GM12864 (cell line): ENCODE measurements around the gene CCDC192.

ENCODE experiments used
- DNase-seq: peaks from one replicate; pipeline ENCODE4 v3.0.0-alpha.2; 2011; ENCODE audit warnings: low read depth
- H3K4me3 ChIP-seq: 2 replicates; pipeline ENCODE4 v1.5.1; 2011; ENCODE audit warnings: mild to moderate bottlenecking, low read depth, low read length, control low read depth
- TF ChIP-seq, protein P1 (sequence below): IDR thresholded peaks from 2 replicates; pipeline ENCODE4 v1.5.1; 2011; ENCODE audit warnings: low read depth, mild to moderate bottlenecking, moderate library complexity, low read length, control low read depth, inconsistent platforms; ENCODE audit errors: missing control alignments

Gene CCDC192

DNA sequence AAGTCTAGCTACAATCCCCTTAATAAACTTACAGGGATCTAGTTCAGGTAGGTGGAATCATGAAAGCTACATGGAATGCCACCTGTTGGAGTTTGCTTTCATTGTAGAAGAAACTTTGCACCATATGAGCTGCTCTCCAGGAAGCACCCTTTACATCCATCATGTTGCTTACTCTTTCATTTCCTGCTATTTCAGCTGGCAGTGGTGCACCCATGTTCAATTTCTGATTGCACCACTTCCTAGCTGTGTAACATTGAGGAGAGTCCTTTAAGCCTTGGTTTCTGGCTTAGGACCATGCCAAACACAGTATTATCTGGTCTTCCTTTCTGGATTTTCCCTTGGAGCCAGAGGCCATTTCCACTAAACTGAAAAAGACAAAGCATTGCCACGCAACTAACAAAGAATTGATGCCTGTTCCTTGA is 257.1 kb downstream of the CCDC192 start:
- no peak for DNase-seq
- H3K4me3 ChIP-seq = no peak overlapping the region
- TF ChIP-seq, protein P1, sequence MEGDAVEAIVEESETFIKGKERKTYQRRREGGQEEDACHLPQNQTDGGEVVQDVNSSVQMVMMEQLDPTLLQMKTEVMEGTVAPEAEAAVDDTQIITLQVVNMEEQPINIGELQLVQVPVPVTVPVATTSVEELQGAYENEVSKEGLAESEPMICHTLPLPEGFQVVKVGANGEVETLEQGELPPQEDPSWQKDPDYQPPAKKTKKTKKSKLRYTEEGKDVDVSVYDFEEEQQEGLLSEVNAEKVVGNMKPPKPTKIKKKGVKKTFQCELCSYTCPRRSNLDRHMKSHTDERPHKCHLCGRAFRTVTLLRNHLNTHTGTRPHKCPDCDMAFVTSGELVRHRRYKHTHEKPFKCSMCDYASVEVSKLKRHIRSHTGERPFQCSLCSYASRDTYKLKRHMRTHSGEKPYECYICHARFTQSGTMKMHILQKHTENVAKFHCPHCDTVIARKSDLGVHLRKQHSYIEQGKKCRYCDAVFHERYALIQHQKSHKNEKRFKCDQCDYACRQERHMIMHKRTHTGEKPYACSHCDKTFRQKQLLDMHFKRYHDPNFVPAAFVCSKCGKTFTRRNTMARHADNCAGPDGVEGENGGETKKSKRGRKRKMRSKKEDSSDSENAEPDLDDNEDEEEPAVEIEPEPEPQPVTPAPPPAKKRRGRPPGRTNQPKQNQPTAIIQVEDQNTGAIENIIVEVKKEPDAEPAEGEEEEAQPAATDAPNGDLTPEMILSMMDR = no peak

DNA sequence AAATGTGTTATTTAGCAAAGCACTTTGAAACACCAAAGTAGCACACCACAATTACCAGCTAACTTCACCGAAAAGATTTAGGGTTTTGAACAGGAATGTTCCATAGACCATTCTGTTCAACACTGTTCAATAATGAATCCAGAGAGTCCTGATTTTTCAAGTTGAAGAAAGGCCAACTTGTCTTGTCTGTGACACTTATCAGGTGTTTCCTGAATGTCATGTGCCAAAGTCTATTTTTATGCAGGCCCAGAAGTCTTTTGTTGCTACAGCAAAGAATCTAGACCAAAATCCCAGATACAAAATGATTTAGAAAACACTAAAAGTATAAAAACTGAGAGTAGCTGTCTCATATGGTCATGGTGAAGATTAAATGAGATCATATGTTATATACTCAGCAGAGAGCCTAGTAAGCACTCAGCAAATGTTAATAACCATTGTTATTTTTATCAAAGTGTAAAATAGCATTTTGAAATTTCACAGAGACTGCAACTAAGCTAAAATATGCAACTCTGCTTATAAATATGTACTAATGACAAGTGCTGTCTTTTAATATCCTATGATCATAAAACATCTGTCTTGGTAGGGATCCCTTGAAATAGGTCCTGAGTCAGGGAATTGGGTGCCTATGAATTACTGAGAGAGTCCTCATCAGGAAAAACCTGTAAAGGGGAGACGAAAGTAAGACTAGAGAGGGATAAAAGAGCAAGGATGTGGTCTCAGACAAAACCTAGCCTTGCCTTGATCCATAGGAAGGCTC is 258.0 kb downstream of the CCDC192 start:
- TF ChIP-seq, protein P1 = no peak
- no peak overlapping the region for H3K4me3 ChIP-seq
- DNase-seq = no peak

DNA sequence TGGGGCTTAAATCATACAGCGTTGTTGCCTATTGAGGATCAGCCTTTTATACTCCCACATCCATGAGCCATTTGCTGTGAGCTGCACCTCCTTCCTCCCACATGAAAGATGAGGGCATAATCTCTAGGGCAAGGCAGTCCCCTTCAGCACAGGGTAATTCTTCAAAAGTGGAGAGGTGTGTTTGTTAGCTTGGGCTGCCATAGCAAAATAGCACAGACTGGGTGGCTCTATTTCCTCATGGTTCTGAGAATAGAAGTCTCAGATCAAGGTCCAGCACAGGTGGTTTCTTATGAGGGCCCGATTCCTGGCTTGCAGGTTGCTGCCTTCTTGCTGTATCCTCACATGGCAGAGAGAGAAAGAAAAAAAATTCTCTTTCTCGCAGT is 258.6 kb downstream of the CCDC192 start:
- DNase-seq = no peak
- H3K4me3 ChIP-seq = no peak overlapping the region
- TF ChIP-seq, protein P1 = no peak

DNA sequence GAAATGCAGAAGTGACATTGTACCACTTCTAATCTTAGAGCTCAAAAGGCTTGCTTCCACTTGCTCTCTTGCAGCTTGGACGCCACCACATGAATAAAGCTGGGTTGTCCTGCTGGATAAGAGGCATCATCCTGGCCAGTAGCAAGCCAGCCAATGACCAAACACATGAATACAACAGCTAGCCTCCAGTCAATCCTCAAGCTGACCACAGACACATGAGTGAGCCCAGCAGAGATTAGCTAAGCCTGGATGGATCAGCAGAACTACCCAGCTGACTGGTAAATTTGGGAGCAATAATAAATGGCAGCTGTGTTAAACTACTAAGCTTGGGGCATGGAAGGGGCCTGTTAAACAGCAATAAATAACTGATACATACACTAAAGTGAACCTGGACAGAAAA is 259.3 kb downstream of the CCDC192 start:
- TF ChIP-seq, protein P1 = no peak
- no peak overlapping the region for H3K4me3 ChIP-seq
- no peak for DNase-seq

DNA sequence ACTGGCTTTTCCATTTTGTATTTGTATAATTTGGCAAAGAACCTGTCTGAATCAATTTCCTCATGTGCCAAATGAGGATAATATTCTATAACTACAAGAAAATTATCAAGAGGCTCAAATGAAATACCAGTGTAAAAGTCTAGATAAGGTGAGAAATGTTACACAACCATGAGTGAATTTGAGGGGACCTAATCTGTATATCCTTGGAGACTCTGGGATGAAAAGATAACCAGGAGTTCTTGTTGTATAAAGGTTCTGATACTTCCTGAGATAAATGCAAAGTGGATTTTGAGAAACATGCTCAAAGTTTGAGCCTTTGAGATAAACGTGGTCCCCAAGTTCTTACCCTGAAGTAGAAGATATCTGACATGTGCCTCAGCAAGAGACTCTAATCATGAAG is 260.0 kb downstream of the CCDC192 start:
- H3K4me3 ChIP-seq = no peak overlapping the region
- no peak for DNase-seq
- TF ChIP-seq, protein P1 = no peak

DNA sequence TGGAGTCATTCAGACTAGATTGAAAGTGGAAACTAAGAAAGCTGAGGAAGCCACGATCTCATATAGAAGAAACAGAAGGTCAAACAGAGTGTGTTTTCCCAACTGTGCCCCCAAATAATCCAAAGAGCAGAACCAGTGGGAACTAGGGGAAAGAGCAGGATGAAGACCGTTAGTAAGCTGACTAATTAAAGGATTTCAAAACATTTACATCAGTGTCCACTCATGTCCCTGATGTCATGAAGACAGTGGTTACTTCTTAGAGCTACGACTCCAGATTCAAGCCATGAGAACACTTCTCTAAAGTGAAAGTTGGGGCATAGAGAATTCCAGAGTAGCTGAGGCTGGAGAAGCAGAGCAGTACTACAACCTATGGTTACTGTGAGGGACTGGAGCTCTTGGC is 260.7 kb downstream of the CCDC192 start:
- H3K4me3 ChIP-seq = no peak overlapping the region
- no peak for DNase-seq
- TF ChIP-seq, protein P1 = no peak

DNA sequence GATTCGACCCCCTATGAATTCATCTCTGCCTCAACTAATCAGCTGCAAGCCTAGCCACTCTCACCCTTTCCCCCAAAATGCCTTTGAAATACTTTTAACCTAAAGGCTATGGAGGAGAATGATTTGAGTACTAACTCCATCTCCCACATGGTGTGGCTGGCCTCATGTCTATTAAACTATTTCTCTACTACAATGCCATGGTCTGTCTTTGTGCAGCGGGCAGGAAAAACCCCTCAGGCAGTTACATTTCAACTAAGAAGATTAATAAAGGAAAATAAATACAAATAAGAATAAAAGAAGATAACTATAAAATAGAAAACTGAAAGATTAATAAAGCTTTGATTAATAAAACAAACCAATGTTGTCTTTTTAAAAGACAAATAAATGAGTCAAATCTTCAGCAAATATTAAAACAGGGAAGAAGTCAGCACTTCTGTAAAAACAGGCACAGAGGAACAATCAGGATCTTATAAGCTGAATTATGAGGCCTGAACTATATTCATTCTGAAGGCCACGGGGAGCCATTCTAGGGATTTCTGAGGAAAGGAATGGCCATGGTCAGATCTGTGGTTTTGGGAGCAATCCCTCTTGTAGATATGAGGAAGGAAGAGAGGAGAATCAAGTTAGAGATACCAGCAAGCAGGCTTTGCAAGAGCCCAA is 264.3 kb downstream of the CCDC192 start:
- H3K4me3 ChIP-seq = no peak overlapping the region
- no peak for DNase-seq
- TF ChIP-seq, protein P1 = no peak
